WTC11 (cell line): ENCODE measurements around the gene PREB. TPM values are rescaled to one million over a fixed set of nuclear protein-coding genes. Genes with fewer than 3 reads are reported as not detected.

Experiments
- ATAC-seq: fragments of 200-7000 bp; cut with Tn5 transposase; 2 replicates; pipeline ENCODE4 v1.10.0; 2021; ENCODE audit warnings: mild to moderate bottlenecking, moderate library complexity
- CTCF ChIA-PET: fragments of 300-600 bp; sonication (Branson Sonifier 250); formaldehyde crosslinking; loops from one replicate; lab custom pipeline; 2021; ENCODE audit warnings: antibody characterized with exemption; lab: Charles Lee
- POLR2A ChIA-PET: fragments of 350-600 bp; sonication (Branson Sonifier 250); formaldehyde crosslinking; loops from one replicate; lab custom pipeline; 2021; ENCODE audit warnings: antibody characterized with exemption; lab: Charles Lee
- DNase-seq: peaks from one replicate; pipeline ENCODE4 v3.0.0; 2021; ENCODE audit warnings: low spot score
- H3K27ac Mint-ChIP-seq: 2 replicates; pipeline ENCODE4 v1.8.0; 2021; ENCODE audit warnings: mixed read lengths
- H3K27me3 Mint-ChIP-seq: 2 replicates; pipeline ENCODE4 v1.8.0; 2021; ENCODE audit warnings: low read depth, mild to moderate bottlenecking, moderate library complexity, mixed read lengths
- H3K36me3 Mint-ChIP-seq: 2 replicates; pipeline ENCODE4 v1.8.0; 2021; ENCODE audit warnings: mixed read lengths
- H3K4me1 Mint-ChIP-seq: 2 replicates; pipeline ENCODE4 v1.8.0; 2022; ENCODE audit warnings: mixed read lengths
- H3K4me3 Mint-ChIP-seq: 2 replicates; pipeline ENCODE4 v1.8.0; 2021; ENCODE audit warnings: mild to moderate bottlenecking, moderate library complexity, mixed read lengths
- H3K9me3 Mint-ChIP-seq: 2 replicates; pipeline ENCODE4 v1.8.0; 2021; ENCODE audit warnings: mixed read lengths
- AFF4 ChIP-seq: sonication (generic); formaldehyde crosslinking; IDR thresholded peaks from 2 replicates; pipeline ENCODE4 v1.8.1; 2023; ENCODE audit warnings: mild to moderate bottlenecking, missing genetic modification reagents, borderline replicate concordance
- AR ChIP-seq: fragments of 250-450 bp; sonication (Bioruptor Pico); IDR thresholded peaks from 2 replicates; pipeline ENCODE4 v1.9.0; 2021; ENCODE audit warnings: mild to moderate bottlenecking
- EMX1 ChIP-seq: fragments of 250-450 bp; sonication (Bioruptor Pico); IDR thresholded peaks from 2 replicates; pipeline ENCODE4 v1.8.0; 2021; ENCODE audit warnings: mild to moderate bottlenecking
- GABPB1 ChIP-seq: sonication (generic); formaldehyde crosslinking; IDR thresholded peaks from 2 replicates; pipeline ENCODE4 v1.8.1; 2023; ENCODE audit warnings: mild to moderate bottlenecking, missing genetic modification reagents
- GRHL2 ChIP-seq: fragments of 250-450 bp; sonication (Bioruptor Pico); IDR thresholded peaks from 2 replicates; pipeline ENCODE4 v1.8.0; 2022; ENCODE audit warnings: mild to moderate bottlenecking, moderate library complexity; ENCODE audit not compliant: insufficient replicate concordance, severe bottlenecking
- JAZF1 ChIP-seq: fragments of 250-450 bp; sonication (Bioruptor Pico); IDR thresholded peaks from 2 replicates; pipeline ENCODE4 v1.9.0; 2021; ENCODE audit warnings: moderate library complexity, mild to moderate bottlenecking, inconsistent platforms
- KAT7 ChIP-seq: sonication (generic); formaldehyde crosslinking; IDR thresholded peaks from 2 replicates; pipeline ENCODE4 v1.8.1; 2023; ENCODE audit warnings: missing genetic modification reagents, mild to moderate bottlenecking, borderline replicate concordance
- MXD4 ChIP-seq: fragments of 250-450 bp; sonication (Bioruptor Pico); IDR thresholded peaks from 2 replicates; pipeline ENCODE4 v1.8.0; 2021; ENCODE audit warnings: mild to moderate bottlenecking, moderate library complexity, borderline replicate concordance
- NFATC4 ChIP-seq: fragments of 250-450 bp; sonication (Bioruptor Pico); IDR thresholded peaks from 2 replicates; pipeline ENCODE4 v1.9.0; 2021; ENCODE audit warnings: mild to moderate bottlenecking
- NFYB ChIP-seq: sonication (generic); formaldehyde crosslinking; conservative IDR thresholded peaks from 2 replicates; pipeline ENCODE4 v1.8.0; 2022; ENCODE audit warnings: low read depth, missing genetic modification reagents
- TP53 ChIP-seq: sonication (generic); formaldehyde crosslinking; IDR thresholded peaks from 2 replicates; pipeline ENCODE4 v1.8.1; 2023; ENCODE audit warnings: mild to moderate bottlenecking, missing genetic modification reagents
- USF2 ChIP-seq: sonication (generic); formaldehyde crosslinking; IDR thresholded peaks from 2 replicates; pipeline ENCODE4 v1.8.1; 2023; ENCODE audit warnings: mild to moderate bottlenecking, missing genetic modification reagents, moderate library complexity
- ZBTB21 ChIP-seq: sonication (generic); formaldehyde crosslinking; IDR thresholded peaks from 2 replicates; pipeline ENCODE4 v1.8.1; 2023; ENCODE audit warnings: mild to moderate bottlenecking, missing genetic modification reagents, borderline replicate concordance
- ZMAT4 ChIP-seq: fragments of 250-450 bp; sonication (Bioruptor Pico); IDR thresholded peaks from 2 replicates; pipeline ENCODE4 v1.9.0; 2021; ENCODE audit warnings: mild to moderate bottlenecking
- ZNF219 ChIP-seq: sonication (generic); formaldehyde crosslinking; IDR thresholded peaks from 2 replicates; pipeline ENCODE4 v1.8.0; 2023; ENCODE audit warnings: missing genetic modification reagents, mild to moderate bottlenecking, borderline replicate concordance
- ZNF263 ChIP-seq: sonication (generic); formaldehyde crosslinking; IDR thresholded peaks from 2 replicates; pipeline ENCODE4 v1.8.1; 2022; ENCODE audit warnings: low read depth, mild to moderate bottlenecking, moderate library complexity, missing genetic modification reagents
- ZNF416 ChIP-seq: fragments of 250-450 bp; sonication (Bioruptor Pico); IDR thresholded peaks from 2 replicates; pipeline ENCODE4 v1.9.0; 2021; ENCODE audit warnings: mild to moderate bottlenecking, inconsistent platforms
- ZNF423 ChIP-seq: fragments of 250-450 bp; sonication (Bioruptor Pico); IDR thresholded peaks from 2 replicates; pipeline ENCODE4 v2.1.2; 2022; ENCODE audit warnings: mild to moderate bottlenecking, moderate library complexity
- total RNA-seq: library from RNA; stranded (reverse); gene quantifications from 3 replicates; pipeline ENCODE4 v1.2.3, GENCODE V29; 2021
- TF ChIP-seq, protein P1 (sequence below): sonication (generic); formaldehyde crosslinking; IDR thresholded peaks from 2 replicates; pipeline ENCODE4 v1.8.1; 2022; ENCODE audit warnings: missing genetic modification reagents, borderline replicate concordance
- TF ChIP-seq, protein P2 (sequence below): fragments of 250-450 bp; sonication (Bioruptor Pico); conservative IDR thresholded peaks from 2 replicates; pipeline ENCODE4 v1.9.0; 2021; ENCODE audit warnings: mild to moderate bottlenecking

The PREB gene
- total RNA-seq, 1 experiment from 2014 or later: 69.2 TPM

DNA sequence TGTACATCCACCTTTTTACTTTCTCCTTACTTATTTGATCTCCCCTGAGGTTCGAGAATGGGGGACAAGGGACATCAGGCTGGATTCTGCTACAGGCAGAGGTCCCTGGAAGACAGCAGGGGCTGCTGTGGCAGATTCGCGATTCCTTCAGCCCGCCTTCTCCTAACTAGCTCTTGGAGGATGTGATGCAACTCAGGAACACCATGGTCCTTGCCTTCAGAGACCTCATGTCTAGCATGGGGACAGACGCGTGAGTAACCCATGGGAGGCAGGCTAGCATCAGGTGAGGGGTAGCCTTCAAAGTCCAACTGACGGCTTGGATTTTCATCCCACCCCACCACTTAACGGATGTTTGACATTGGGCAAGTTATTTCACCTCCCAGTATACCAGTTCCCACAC lies 13.5 kb upstream of the PREB start:
- CTCF ChIA-PET: interaction anchor here (1.7 to 3.4 kb wide), 3 partner anchors 14 to 43 kb away, joined by 5 to 13 read pairs (median 6); partner anchors contain the start of gene PREB
- POLR2A ChIA-PET: no interaction called here
- H3K36me3 Mint-ChIP-seq: no peaks in the 10 kb centered on the region

GRCh38 chr2:27145682-27146081 lies 11.2 kb upstream of the PREB start:
- ChIA-PET POLR2A (no interaction called here), CTCF (interaction anchor here (1.3 to 2.5 kb wide), 3 partner anchors 12 to 147 kb away, joined by 3 to 9 read pairs (median 7); partner anchors contain the start of gene PREB)
- Mint-ChIP-seq H3K27ac (no peak overlapping the region), H3K9me3 (no peaks in the 10 kb centered on the region), H3K4me1 (no peaks in the 10 kb centered on the region), H3K27me3 (0 out of 2 replicates have a peak, but pooled peaks cover 7% of the 10 kb centered on the region), H3K4me3 (no peak overlapping the region), H3K36me3 (no peaks in the 10 kb centered on the region)
- ATAC-seq (no peak), DNase-seq (no peak)
- TF ChIP-seq, protein P1, sequence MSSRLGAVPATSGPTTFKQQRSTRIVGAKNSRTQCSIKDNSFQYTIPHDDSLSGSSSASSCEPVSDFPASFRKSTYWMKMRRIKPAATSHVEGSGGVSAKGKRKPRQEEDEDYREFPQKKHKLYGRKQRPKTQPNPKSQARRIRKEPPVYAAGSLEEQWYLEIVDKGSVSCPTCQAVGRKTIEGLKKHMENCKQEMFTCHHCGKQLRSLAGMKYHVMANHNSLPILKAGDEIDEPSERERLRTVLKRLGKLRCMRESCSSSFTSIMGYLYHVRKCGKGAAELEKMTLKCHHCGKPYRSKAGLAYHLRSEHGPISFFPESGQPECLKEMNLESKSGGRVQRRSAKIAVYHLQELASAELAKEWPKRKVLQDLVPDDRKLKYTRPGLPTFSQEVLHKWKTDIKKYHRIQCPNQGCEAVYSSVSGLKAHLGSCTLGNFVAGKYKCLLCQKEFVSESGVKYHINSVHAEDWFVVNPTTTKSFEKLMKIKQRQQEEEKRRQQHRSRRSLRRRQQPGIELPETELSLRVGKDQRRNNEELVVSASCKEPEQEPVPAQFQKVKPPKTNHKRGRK (CRISPR knock-in tag): no peak
- TF ChIP-seq MXD4 (CRISPR knock-in tag) (no peak), ZNF423 (CRISPR knock-in tag) (no peak), KAT7 (CRISPR knock-in tag) (no peak), EMX1 (CRISPR knock-in tag) (no peak), NFATC4 (CRISPR knock-in tag) (no peak), ZNF263 (CRISPR knock-in tag) (no peak), NFYB (no peak), TP53 (no peak), AFF4 (CRISPR knock-in tag) (no peak), ZMAT4 (CRISPR knock-in tag) (no peak), ZNF219 (CRISPR knock-in tag) (no peak), GRHL2 (CRISPR knock-in tag) (no peak), JAZF1 (CRISPR knock-in tag) (no peak), ZBTB21 (CRISPR knock-in tag) (no peak), USF2 (CRISPR knock-in tag) (no peak)

More for the DNA sequence above, 13.5 kb upstream of the PREB start:
- no peaks in the 10 kb centered on the region for H3K9me3 Mint-ChIP-seq
- H3K4me1 Mint-ChIP-seq: no peaks in the 10 kb centered on the region
- no peak overlapping the region for H3K27ac Mint-ChIP-seq
- TF ChIP-seq, protein P2, sequence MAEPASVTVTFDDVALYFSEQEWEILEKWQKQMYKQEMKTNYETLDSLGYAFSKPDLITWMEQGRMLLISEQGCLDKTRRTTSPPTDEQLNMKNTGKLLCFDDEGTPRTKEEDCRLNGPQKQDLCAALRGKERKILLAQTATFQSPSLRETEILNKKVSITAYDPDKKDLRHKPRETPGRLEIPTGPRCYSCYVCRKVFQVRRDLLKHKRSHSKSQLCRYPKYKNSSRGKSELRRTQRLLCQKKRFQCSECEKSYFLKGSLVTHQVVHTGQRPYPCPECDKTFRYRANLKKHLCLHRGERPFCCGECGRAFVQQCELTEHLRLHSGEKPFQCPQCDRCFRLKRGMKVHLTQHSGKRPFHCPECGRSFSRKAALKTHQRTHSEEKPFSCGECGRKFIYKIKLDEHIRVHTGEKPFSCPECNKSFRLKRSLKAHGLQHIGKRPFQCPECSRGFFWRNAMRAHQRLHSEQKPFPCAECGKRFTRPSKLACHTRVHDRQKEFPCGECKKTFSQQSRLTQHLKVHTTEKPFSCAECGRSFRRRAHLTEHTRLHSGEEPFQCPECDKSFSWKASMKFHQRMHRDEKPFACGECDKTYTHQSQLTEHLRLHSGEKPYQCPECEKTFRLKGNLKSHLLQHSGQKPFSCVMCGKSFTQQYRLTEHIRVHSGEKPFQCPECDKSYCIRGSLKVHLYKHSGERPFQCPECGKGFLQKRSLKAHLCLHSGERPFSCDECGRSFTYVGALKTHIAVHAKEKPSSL (CRISPR knock-in tag): no peak
- TF ChIP-seq ZNF423 (CRISPR knock-in tag): no peak
- peak; percentile 40; the same call in 1 of the 2 replicates for TF ChIP-seq GABPB1 (CRISPR knock-in tag)
- no peak for TF ChIP-seq ZNF416 (CRISPR knock-in tag)
- TF ChIP-seq AR (CRISPR knock-in tag): no peak
- no peak overlapping the region for H3K4me3 Mint-ChIP-seq
- DNase-seq (no peak), ATAC-seq (no peak)
- 0 out of 2 replicates have a peak, but pooled peaks cover 5% of the 10 kb centered on the region for H3K27me3 Mint-ChIP-seq
